Coronary artery (tissue), 2 donors: ENCODE results near the gene BRD3OS.

Experiments
- DNase-seq: peaks from one replicate; pipeline ENCODE4 v3.0.0-alpha.2; 2017; ENCODE audit warnings: low spot score
- H3K27ac ChIP-seq, 2 donors: fragments of 200-600 bp; sonication (generic); one replicate each; pipeline ENCODE4 v1.5.1; 2016 to 2019
- H3K4me3 ChIP-seq: fragments of 200-600 bp; sonication (generic); 2 replicates; pipeline ENCODE4 v1.5.1; 2016; ENCODE audit warnings: mild to moderate bottlenecking, moderate library complexity
- CTCF ChIP-seq: fragments of 200-600 bp; sonication (generic); IDR thresholded peaks from one replicate; pipeline ENCODE4 v1.5.1; 2019; ENCODE audit warnings: antibody characterized with exemption

Gene BRD3OS

GRCh38 chr9:134024828-134025605, at the start of gene BRD3OS:
Gene BRD3OS (plus strand): TSS chr9:134025481. CDS start chr9:134026748, 1,267 bp downstream.
- peak within 1 kb of the TSS; percentile 92 for H3K4me3 ChIP-seq
- no peak for TF ChIP-seq CTCF
- DNase-seq: peak; percentile 100
- H3K27ac ChIP-seq: peak within 1 kb of the TSS; percentile 43 to 81

GRCh38 chr9:133975511-133975910, 49.8 kb upstream of the BRD3OS start:
- Histone ChIP-seq H3K4me3 (no peak overlapping the region), H3K27ac (no peak overlapping the region)
- DNase-seq: no peak
- no peak for TF ChIP-seq CTCF

GRCh38 chr9:133976191-133976861, 49.0 kb upstream of the BRD3OS start:
- no peak for DNase-seq
- Histone ChIP-seq H3K27ac (no peak overlapping the region), H3K4me3 (no peak overlapping the region)
- no peak for TF ChIP-seq CTCF

DNA sequence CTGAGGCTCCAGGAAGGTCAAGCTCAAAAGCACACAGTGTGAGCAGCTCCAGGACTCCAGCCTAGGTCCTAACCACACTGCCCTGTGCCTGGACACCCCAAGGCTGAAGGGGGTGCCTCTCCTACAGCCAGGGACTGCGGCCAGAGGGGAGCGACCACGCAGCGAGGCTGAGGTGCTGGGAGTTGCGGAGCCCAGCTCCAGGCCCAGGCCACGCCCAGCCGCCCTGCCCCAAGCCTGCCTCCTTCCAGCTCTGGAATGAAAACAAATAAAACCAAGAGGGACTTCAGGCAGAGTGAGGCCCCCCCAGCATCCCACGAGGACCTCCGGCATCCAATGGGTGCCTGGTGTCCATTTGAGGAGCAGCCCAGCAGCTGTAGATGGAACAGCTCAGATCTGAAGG, 48.4 kb upstream of the BRD3OS start:
- no peak overlapping the region for H3K4me3 ChIP-seq
- TF ChIP-seq CTCF: no peak
- no peak for DNase-seq
- H3K27ac ChIP-seq: no peak overlapping the region

- Histone ChIP-seq H3K27ac (no peak overlapping the region), H3K4me3 (no peak overlapping the region)
- no peak for DNase-seq
- no peak for TF ChIP-seq CTCF
Measured at GRCh38 chr9:133977421-133978201, 47.7 kb upstream of the BRD3OS start.

- no peak for TF ChIP-seq CTCF
- Histone ChIP-seq H3K27ac (no peak overlapping the region), H3K4me3 (peak overlapping the region; percentile 64)
- DNase-seq: no peak
Measured at GRCh38 chr9:133978226-133978898, 46.9 kb upstream of the BRD3OS start.
